HTR-8/SVneo (cell line): ENCODE results near the gene ZSCAN12.
A peak's percentile ranks its signal among the peaks of the same experiment; 100 is the strongest.
"Not testable (repeated sequence)": the region's sequence is repeated elsewhere in the genome, so short reads cannot be mapped to it uniquely, and the experiment has no call there.

Source experiments
- DNase-seq: peaks from one replicate; pipeline ENCODE4 v3.0.0; 2011; ENCODE audit warnings: low spot score, mixed read lengths; ENCODE audit not compliant: insufficient read length
- FAIRE-seq: peaks from 2 replicates; lab custom pipeline; 2011; peaks lifted over from hg19 to GRCh38; lab: Jason Lieb, UNC

Gene ZSCAN12

DNA sequence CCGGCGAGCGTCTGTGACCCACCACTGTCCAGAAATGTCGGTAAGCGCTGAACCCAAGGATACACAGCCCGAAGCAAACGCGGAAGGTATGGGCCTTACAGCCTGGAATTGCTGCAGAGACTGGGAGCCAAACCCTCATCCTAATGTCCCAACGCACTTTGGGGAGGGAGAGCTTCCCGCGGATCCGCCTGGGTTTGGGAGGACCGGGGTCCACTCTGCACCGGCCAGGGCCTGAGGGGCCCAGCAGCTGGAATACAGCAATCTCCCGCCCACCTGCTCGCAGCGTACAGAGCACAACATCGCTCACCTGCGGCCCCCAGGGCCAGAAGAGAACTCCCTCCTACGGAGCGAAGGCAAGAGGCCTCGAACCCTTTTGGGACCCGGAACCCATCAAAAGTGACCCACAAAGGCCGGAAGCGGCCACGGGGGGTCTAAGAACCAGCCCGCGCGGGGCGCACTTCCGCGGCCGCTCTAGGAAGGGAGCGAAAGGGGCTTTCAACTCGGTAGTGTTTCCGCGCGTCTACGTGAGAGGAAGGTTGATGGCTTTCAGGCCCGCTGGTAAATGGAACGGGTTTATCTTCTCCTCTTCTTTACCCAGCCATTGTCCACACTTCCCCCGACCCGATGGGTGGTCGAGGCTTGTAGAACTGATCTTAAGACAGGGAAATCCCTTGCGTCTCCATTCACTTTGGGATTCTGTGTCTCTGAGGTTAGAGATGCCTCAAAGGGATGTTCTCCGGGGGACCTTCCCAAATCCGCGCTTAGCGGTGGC, at the start of gene ZSCAN12:
Gene ZSCAN12, minus strand, starts transcription at position 398 of the 772 bp plus-strand sequence. CDS start 1,342 bp downstream, outside the sequence.
- DNase-seq (peak; percentile 77), FAIRE-seq (peak; percentile 63)

DNA sequence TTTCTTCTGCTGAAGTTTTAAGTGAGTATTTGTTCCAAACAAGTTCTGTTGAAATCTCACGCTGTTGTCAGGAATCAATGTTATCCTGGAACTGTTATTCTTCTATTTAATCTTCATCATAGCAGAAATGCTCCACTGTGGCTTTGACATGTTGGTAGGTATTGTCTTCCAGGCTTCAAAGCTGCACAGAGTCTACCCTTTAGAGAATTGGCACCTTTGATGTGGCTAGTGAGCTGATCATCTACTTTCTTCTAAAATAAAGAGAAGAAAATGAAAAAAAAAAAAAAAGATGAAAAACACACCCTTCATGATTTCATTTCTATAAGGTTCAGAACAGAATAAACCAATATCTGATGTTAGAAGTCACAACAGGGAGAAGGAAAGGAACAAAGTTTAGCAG, 49.5 kb upstream of the ZSCAN12 start:
- no peak for FAIRE-seq

DNA sequence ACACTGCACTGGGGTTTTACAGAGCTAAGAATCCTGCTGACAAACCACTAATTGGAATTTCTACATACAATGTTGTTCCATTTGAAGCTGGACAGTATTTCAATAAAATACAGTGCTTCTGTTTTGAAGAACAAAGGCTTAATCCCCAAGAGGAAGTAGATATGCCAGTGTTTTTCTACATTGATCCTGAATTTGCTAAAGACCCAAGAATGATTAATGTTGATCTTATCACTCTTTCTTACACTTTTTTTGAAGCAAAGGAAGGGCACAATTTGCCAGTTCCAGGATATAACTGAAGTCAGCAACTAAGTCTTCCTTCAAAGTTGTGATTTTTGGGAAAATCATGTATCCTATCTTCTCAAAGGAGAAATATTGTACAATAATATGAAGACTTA, 48.0 kb upstream of the ZSCAN12 start:
- FAIRE-seq: peak; percentile 42
- not testable (repeated sequence) for DNase-seq

More for the DNA sequence above, 49.5 kb upstream of the ZSCAN12 start:
- DNase-seq: no peak

DNA sequence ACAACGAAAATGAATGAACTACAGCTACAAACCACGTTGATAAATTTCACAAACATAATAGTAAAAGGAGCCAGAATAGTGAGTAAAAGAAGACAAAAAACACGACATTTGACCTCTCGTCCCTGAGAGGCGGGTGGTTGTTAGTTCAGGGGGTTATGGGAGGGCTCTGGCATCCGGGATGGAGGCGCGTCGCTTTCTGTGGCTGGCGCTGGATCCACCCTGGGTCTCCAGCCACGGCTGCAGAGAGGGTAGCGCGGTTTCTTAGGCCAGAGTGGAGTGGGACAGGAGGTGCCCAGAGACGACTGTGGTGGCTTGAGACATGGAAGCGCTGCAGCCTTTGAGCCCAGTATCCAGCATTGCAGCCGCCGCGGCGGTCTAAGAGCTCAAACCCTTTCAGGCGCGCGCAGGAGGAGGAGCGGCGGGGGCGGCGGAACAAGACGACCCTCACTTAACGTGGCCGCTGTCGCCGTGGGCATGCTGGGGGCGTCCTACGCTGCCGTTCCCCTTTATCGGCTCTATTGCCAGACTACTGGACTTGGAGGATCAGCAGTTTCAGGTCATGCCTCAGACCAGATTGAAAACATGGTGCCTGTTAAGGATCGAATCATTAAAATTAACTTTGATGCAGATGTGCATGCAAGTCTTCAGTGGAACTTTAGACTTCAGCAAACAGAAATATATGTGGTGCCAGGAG, 47.4 kb upstream of the ZSCAN12 start:
- DNase-seq (no peak), FAIRE-seq (no peak)

DNA sequence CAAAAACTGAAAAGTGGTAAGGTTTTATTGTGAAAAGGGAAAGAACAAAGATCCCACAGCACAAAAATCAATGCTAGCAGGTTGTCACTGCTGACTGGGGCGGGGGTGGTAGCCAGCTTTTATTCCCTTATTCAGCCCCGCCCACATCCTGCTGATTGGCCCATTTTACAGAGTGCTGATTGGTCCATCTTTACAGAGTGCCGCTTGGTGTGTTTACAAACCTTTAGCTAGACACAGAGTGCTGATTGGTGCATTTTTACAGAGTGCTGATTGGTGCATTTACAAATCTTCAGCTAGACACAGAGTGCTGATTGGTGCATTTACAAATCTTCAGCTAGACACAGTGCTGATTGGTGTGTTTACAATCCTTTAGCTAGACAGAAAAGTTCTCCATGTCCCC, 45.2 kb upstream of the ZSCAN12 start:
- DNase-seq, FAIRE-seq: not testable (repeated sequence)

DNA sequence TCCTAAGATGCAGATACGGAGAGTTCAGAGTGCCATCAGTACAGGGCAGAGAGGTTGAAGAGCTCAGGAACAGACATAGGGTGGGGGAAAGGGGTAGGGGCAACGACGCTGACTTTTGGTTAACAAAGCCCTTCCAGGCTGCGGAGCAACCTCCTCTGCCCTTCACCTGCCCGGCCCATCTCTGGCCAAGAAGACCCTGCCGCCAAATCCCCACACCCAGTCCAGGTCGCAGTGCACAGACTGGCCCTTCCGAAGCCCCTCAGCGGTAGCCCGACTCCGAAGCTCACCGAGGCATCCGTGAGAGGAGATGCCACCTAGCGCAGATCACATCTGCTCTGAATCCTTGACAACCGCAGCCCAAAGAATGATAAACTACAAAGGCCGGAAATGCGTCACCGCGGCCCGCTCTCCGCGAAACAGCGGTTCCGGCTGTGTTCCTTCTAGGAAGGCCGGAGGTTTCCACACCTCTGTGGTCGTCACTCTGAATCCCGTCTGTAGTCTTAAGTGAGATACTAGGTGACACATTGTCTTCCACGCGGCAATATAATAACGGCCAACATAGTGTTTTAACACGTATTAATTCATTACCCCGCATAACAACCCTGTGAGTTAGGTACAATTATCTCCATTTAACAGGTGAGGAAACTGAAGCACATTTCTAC, 43.7 kb upstream of the ZSCAN12 start, which contains the start of gene ZSCAN23:
Gene ZSCAN23, minus strand, starts transcription at position 380 of the 662 bp plus-strand sequence. CDS start 7,225 bp downstream, outside the sequence.
- DNase-seq: peak; percentile 89

DNA sequence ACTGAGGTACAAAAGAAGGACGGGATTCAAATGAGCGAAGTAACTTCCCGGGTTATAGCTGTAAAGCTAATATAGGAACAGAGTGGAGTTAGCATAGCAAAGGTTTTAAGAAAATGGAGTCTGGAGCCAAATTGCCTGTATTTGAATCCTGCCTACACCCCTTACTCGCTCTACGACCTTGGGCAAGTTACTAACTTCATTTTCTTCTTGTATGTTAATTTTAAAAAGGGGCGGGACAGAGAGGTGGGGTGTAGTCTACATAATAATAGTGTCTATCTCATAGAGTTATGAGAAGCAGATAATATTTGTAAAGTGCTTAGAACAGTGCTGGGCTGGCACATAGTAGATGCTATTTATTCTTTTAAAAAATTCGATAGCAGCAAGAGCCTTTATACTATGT, 43.0 kb upstream of the ZSCAN12 start:
- DNase-seq: no peak
- FAIRE-seq: no peak

More for the DNA sequence above, 43.7 kb upstream of the ZSCAN12 start, which contains the start of gene ZSCAN23:
- peak; percentile 95 for FAIRE-seq

DNA sequence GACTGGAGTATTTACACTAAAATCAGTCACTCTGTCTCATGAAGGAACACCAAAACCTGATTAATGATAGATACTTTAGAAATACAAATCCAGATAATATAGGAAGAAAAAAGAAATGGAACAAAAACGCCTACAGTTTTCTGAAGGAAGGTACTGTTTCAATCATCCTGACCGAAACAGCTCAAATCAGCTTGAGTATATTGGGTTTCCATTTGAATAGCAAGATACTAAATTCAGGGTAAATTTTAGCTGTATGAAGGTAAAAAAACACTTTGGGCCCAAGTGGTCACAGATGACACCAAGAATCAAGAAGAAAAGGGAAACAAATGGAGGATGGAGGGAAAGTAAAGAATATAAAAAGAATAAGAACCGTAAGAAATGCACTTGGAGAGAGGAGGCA, 36.9 kb upstream of the ZSCAN12 start:
- FAIRE-seq (no peak), DNase-seq (no peak)

DNA sequence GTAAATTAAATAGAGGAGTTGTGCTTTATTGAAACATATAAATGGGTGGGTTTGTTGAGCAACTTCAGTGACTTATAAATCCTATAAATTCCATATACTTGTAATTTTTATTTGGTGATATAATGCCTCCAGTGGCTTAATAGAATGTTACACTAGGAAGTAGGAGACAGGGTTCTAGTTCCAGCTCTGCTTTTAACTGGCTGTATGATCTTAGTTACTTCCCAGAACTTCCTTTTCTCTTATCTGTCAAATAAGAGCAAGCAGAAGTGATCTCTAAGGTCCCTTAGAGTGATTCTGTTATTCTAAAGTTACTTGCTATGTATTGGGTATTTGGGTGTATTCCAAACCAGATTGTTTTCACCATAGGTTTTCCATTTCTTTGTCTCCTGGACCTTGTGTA, 33.6 kb upstream of the ZSCAN12 start:
- FAIRE-seq: no peak
- DNase-seq: no peak

DNA sequence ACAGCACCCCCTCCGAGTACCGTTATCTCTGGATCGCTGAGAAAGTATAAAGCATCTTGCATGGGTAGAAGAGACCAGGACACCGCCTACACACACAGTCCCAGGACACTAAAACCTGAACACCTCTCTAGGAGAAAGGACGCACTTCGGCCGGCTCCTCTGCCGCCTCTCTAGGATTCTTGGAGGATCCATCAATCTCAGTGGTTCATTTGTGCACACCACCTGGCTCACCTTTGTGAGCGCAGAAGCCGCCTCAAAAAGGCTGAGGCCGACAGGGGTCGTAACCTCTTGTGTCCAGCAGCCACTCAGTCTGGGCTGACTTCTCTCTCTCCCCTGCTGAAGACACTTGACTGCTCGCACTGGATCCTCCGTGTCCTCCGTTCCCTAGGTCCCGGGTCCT, 30.2 kb upstream of the ZSCAN12 start:
- no peak for FAIRE-seq
- no peak for DNase-seq

DNA sequence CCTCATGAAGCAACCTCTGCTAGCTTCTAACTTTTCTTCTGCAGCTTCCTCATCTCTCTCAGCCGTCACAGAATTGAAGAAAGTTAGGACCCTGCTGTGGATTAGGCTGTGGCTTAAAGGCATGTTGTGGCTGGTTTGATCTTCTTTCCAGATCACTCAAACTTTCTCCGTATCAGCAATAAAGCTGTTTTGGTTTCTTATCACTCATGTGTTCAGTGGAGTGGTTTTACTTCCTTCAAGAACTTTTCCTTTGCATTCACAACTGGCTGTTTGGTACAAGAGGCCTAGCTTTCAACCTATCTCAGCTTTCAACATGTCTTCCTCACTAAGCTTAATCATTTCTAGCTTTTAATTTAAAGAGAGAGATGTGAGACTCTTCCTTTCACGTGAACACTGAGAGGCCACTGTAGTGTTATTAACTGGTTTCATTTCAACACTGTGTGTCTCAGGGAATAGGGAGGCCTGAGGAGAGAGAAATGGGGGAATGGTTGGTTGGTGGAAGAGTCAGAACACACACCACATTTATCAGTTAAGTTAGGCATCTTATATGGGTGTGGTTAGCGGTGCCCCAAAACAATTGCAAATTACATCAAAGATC, 26.5 kb upstream of the ZSCAN12 start:
- no peak for FAIRE-seq

DNA sequence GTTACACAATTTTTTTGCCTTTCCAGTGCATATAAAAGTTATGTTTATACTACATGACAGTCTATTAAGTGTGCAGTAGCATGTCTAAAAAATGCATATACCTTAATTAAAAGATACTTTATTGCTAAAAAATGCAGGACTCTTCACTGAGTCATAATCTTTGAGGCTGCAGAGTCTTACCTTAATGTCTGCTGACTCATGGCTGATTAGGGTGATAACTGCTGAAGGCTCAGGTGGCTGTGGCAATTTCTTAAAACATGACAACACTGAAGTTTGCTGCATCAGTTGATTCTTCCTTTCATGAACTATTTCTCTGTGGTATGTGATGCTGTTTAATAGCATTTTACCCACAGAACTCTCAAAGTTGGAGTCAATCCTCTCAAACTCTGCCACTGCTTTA, 24.6 kb upstream of the ZSCAN12 start:
- FAIRE-seq (no peak), DNase-seq (no peak)

More for the DNA sequence above, 26.5 kb upstream of the ZSCAN12 start:
- DNase-seq: no peak

DNA sequence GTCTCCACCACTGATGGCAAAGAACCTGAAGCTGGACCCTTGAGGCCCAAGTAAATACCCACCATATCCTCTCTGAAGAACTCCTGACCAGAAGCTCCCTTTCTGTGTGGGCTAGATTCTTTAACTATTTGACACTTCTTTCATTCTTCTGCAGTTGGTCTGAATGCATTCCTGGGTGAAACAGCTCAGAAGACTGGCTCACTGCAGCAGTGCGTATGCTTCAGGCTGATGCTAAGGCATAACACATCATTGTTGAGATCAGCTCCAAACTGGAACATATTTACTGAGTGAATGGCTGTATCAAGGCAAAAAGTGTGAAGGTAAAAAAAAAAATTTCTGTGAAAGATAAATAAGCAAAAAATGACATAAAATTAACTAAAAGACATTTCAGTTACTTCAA, 24.0 kb upstream of the ZSCAN12 start:
- DNase-seq: no peak
- no peak for FAIRE-seq

DNA sequence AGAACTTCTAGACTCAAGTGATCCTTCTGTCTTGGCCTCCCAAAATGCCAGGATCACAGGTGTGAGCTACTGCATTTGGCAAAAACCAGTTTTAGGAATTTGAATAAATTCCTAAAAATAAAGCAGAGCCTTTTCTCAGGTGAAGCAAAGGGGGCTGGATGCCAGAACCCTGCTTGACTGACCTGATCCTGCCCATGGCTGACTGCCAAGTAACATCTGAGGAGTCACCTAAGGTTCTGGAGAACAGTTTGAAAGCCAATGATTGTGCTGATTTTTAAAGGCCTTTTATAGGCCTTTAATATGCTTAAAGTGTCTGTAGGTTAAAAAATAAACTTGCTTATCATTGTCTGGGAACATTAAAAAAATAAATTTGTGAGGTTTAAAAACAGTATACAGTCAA, 14.1 kb upstream of the ZSCAN12 start:
- no peak for DNase-seq
- no peak for FAIRE-seq

DNA sequence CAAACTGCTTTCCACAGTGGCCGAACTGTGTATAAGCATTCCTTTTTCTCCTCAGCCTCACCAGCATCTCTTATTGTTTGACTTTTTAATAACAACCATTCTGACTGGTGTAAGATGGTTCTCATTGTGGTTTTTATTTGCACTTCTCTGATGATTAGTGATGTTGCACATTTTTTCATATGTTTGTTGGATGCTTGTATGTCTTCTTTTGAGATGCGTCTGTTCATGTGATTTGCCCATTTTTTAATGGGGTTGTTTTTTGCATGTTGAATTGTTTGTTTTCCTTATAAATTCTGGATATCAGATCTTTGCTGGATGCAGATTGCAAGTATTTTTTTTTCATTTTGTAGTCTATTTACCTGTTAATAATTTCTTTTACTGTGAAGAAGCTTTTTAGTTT, 11.2 kb upstream of the ZSCAN12 start:
- FAIRE-seq: no peak
- no peak for DNase-seq

DNA sequence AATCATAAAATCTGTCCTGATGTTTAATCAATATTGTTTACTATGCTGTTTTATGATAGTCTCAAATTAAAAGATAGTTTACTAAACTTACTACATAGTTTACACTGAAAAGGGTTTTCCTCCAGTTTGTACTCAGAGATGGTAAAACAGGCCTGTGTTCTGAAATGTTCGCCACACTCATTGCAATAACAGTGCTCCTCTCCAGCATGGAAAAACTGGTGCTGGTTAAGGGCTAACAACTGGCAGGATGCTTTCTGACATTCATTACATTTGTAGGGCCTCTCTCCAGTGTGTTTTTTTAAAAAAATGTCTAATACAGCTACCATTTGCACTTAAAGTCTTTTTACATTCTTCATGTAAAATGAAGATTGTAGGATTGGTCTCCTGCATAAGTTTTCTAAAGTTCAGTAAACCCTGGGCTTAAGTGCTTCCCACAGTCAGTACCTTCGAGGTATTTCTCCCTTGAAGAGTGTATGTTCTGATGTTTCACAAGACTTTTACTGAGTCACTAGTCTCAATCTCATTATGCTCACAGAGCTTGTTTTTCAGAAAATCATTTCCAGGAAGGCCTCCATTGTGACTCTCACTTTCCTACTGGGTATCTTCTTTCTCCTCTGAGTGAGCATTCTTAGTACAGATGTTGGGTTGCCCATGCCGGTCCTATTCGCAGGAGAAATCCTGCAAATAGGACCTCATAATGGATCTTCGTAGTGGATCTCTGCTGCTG, 8.7 kb upstream of the ZSCAN12 start:
- FAIRE-seq (no peak), DNase-seq (no peak)

DNA sequence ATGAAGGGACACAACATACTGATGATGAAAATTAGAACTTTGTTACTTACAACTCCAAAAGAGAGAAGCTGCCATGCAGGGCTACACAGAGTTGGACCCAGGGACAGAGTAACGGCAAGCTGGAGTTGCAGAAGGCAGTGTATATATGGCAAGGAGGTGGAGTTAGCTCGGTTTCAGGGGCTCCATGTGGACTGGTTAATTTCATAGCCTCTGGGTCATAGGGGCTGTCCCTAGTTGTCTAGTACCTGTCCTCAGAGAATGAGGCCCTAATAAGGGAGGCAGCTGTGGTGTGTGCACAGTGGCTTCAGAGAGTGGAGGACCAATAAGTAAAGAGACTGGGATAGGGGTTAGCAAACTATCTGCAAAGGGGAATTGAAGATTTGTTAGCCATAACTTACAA, 7.9 kb upstream of the ZSCAN12 start:
- DNase-seq: no peak
- FAIRE-seq: no peak

DNA sequence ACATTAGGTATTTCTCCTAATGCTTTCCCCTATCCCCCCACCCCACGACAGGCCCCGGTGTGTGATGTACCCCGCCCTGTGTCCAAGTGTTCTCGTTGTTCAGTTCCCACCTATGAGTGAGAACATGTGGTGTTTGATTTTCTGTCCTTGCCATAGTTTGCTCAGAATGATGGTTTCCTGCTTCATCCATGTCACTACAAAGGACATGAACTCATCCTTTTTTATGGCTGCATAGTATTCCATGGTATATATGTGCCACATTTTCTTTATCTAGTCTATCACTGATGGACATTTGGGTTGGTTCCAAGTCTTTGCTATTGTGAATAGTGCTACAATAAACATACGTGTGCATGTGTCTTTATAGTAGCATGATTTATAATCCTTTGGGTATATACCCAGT, 4.4 kb upstream of the ZSCAN12 start:
- not testable (repeated sequence) for DNase-seq, FAIRE-seq

DNA sequence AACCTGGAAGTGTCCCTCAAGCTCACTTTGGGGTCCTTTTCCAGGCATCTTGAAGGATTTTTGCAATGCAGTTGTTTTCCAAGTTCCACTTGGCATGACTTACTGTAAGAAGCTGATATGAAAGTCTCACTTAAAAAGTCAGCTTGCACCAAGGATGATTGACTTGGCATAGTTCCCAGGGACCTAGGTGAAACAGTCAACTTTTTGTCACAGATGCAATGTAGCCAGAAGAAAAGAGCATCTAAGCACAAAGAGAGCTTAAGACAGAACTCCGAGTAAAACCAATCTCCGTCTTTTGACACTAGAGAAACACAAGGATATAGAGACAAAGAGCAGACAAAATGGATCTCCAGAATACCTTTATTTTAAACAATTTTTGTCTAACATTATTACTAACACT, 2.6 kb upstream of the ZSCAN12 start:
- no peak for DNase-seq

DNA sequence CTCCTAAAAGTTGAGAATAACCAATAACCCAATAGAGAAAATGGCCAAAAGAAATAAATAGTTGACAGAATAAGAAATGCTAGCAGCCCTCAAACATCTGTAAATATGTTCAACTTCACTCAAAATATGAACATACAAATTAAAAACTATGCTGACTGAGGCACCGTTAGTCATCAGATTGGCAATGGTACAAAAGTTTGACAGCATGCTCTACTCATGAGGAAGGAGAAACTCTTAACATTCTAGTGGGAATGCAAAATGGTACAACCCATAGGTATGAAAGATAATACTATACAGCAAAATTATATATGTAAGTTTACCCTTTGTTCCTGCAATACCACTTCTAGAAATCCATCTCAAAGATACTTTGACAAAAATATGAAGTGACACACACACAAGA, 1.6 kb upstream of the ZSCAN12 start:
- no peak for FAIRE-seq
- no peak for DNase-seq

More for the DNA sequence above, 2.6 kb upstream of the ZSCAN12 start:
- no peak for FAIRE-seq
